HepG2 (cell line): ENCODE results near the gene RAC2. TPM values are rescaled to one million over a fixed set of nuclear protein-coding genes. Genes with fewer than 3 reads are reported as not detected.

Source experiments
- ATAC-seq: fragments of 200-7000 bp; cut with Tn5 transposase; 3 replicates; pipeline ENCODE4 v1.9.1; 2020; ENCODE audit warnings: mild to moderate bottlenecking, moderate library complexity
- BruUV-seq: library from RNA; stranded (reverse); fragments of 400-500 nt; replicated peaks from 2 replicates; lab custom pipeline; 2021; lab: Mats Ljungman, UMichigan
- CTCF ChIA-PET: fragments of 300-600 bp; formaldehyde crosslinking; extraction: SDS; loops from one replicate; lab custom pipeline; 2021; ENCODE audit warnings: low total read pairs, inconsistent platforms, low intra/inter-chr PET ratio; lab: Yijun Ruan, JAX
- POLR2A ChIA-PET: fragments of 350-600 bp; sonication (Branson Sonifier 250); formaldehyde crosslinking; loops from one replicate; lab custom pipeline; 2020; ENCODE audit warnings: antibody characterized with exemption, inconsistent platforms; lab: Yijun Ruan, JAX
- DNase-seq: peaks from one replicate; pipeline ENCODE4 v3.0.0-alpha.2; 2015; ENCODE audit warnings: low spot score
- FAIRE-seq: peaks from 3 replicates; lab custom pipeline; 2011; peaks lifted over from hg19 to GRCh38; lab: Jason Lieb, UNC
- H2AFZ ChIP-seq: one replicate; pipeline ENCODE4 v1.6.1; 2011; ENCODE audit warnings: low read length, inconsistent platforms
- H3K27ac ChIP-seq: fragments of 300-600 bp; 3 replicates; pipeline ENCODE4 v1.8.0; 2011; ENCODE audit warnings: mixed run types, mild to moderate bottlenecking, mixed read lengths, low read length, inconsistent platforms; ENCODE audit not compliant: insufficient read depth; ENCODE audit errors: extremely low read length
- H3K27me3 ChIP-seq, 2 experiments: fragments of 200-600 bp in 1 of 2; 2 replicates in 1 of 2; 3 replicates in 1 of 2; pipeline versions ENCODE4 v1.6.0 to v1.8.0; 2011; ENCODE audit warnings: low read length in 2 of 2, mild to moderate bottlenecking in 2 of 2, moderate library complexity in 2 of 2, inconsistent platforms in 1 of 2; ENCODE audit not compliant: insufficient read depth in 2 of 2, control insufficient read depth in 1 of 2
- H3K36me3 ChIP-seq, 2 experiments: fragments of 200-600 bp in 1 of 2; replicated peaks in 1 of 2; 2 replicates in 1 of 2; 3 replicates in 1 of 2; pipeline versions ENCODE4 v1.5.1 to v1.8.0; 2011; ENCODE audit warnings: low read length in 2 of 2, inconsistent platforms in 1 of 2; ENCODE audit not compliant: insufficient read depth in 2 of 2, control insufficient read depth in 1 of 2
- H3K4me1 ChIP-seq: 2 replicates; pipeline ENCODE4 v1.5.1; 2012; ENCODE audit warnings: low read length, inconsistent platforms; ENCODE audit not compliant: insufficient read depth
- H3K4me2 ChIP-seq: 2 replicates; pipeline ENCODE4 v1.6.0; 2011; ENCODE audit warnings: low read depth, low read length, inconsistent platforms
- H3K4me3 ChIP-seq, 3 experiments: fragments of 200-600 bp in 1 of 3; sonication (generic), shearing (Covaris generic) in 1 of 3; replicated peaks in 1 of 3; 2 replicates each; pipeline ENCODE4 v1.5.1; 2011 to 2016; ENCODE audit warnings: low read length in 3 of 3, inconsistent platforms in 2 of 3, low read depth in 2 of 3, mild to moderate bottlenecking in 2 of 3, control low read depth in 1 of 3, mixed read lengths in 1 of 3; ENCODE audit not compliant: insufficient read depth in 1 of 3
- H3K79me2 ChIP-seq: one replicate; pipeline ENCODE4 v1.6.1; 2011; ENCODE audit warnings: low read length, inconsistent platforms; ENCODE audit not compliant: insufficient read depth
- H3K9ac ChIP-seq: 2 replicates; pipeline ENCODE4 v1.6.0; 2011; ENCODE audit warnings: mild to moderate bottlenecking, low read depth, low read length, inconsistent platforms; ENCODE audit not compliant: insufficient read depth
- H3K9me3 ChIP-seq: 2 replicates; pipeline ENCODE4 v1.5.1; 2012; ENCODE audit warnings: mild to moderate bottlenecking, low read length
- H4K20me1 ChIP-seq: 2 replicates; pipeline ENCODE4 v1.6.0; 2011; ENCODE audit warnings: inconsistent platforms, mild to moderate bottlenecking, low read length, moderate library complexity; ENCODE audit not compliant: insufficient read depth
- ARNT ChIP-seq: fragments of 450-650 bp; IDR thresholded peaks from 2 replicates; pipeline ENCODE4 v1.6.1; 2017
- ATF7 ChIP-seq, 2 experiments: fragments of 450-650 bp in 1 of 2; sonication (generic) in 1 of 2; formaldehyde crosslinking in 1 of 2; IDR thresholded peaks; 2 replicates each; pipeline versions ENCODE4 v1.4.0 to v1.6.1; 2016 to 2020; ENCODE audit warnings: antibody characterized with exemption in 1 of 2, mild to moderate bottlenecking in 1 of 2, missing genetic modification reagents in 1 of 2
- CEBPB ChIP-seq: IDR thresholded peaks from 2 replicates; pipeline ENCODE4 v1.6.1; 2011; ENCODE audit warnings: low read depth, low read length, improper control_type of control experiment, borderline replicate concordance
- LRRFIP1 ChIP-seq: sonication (generic); formaldehyde crosslinking; conservative IDR thresholded peaks from 2 replicates; pipeline ENCODE4 v1.4.0; 2020; ENCODE audit warnings: missing genetic modification reagents
- PHF8 ChIP-seq: sonication (generic); formaldehyde crosslinking; IDR thresholded peaks from 2 replicates; pipeline ENCODE4 v1.5.0; 2020; ENCODE audit warnings: missing genetic modification reagents
- RBFOX2 ChIP-seq: fragments of 200-400 bp; formaldehyde crosslinking; IDR thresholded peaks from 2 replicates; pipeline ENCODE4 v1.6.1; 2017; ENCODE audit warnings: low read depth, mild to moderate bottlenecking, low read length
- TAF15 ChIP-seq: fragments of 200-400 bp; formaldehyde crosslinking; IDR thresholded peaks from one replicate; pipeline ENCODE4 v1.6.1; 2018; ENCODE audit warnings: mild to moderate bottlenecking, low read depth, low read length; ENCODE audit not compliant: poor library complexity, severe bottlenecking
- TBL1XR1 ChIP-seq: fragments of 150-350 bp; IDR thresholded peaks from 2 replicates; pipeline ENCODE4 v1.6.1; 2014; ENCODE audit warnings: borderline replicate concordance, low read length; ENCODE audit not compliant: partially characterized antibody
- TOPORS ChIP-seq: sonication (generic); formaldehyde crosslinking; IDR thresholded peaks from 2 replicates; pipeline ENCODE4 v1.8.0; 2023; ENCODE audit warnings: mild to moderate bottlenecking, missing genetic modification reagents
- ZNF256 ChIP-seq: sonication (generic); formaldehyde crosslinking; conservative IDR thresholded peaks from 2 replicates; pipeline ENCODE4 v1.4.0; 2020; ENCODE audit warnings: missing genetic modification reagents
- ZNF547 ChIP-seq: sonication (generic); formaldehyde crosslinking; IDR thresholded peaks from 2 replicates; pipeline ENCODE4 v1.5.1; 2020; ENCODE audit warnings: mild to moderate bottlenecking, missing genetic modification reagents
- ZNF768 ChIP-seq: sonication (generic); formaldehyde crosslinking; IDR thresholded peaks from 2 replicates; pipeline ENCODE4 v1.4.0; 2020; ENCODE audit warnings: missing genetic modification reagents
- WGBS: methylation state at CpG from one replicate; pipeline ENCODE4 v1.1.6; 2017; ENCODE audit warnings: low lambda C conversion rate; 5-methylcytosine and 5-hydroxymethylcytosine counted together
- in situ Hi-C: cut with HindIII; loops from 2 replicates; pipeline ENCODE4 v1.10.0; 2017; ENCODE audit warnings: low pct_unique_long_range_greater_than_20kb; ENCODE audit not compliant: extremely low pct_ligation_motif_present
- intact Hi-C: fragments of 100-400 bp; cut with micrococcal nuclease; formaldehyde crosslinking; loops from one replicate; pipeline ENCODE4 v1.10.0; 2022; ENCODE audit not compliant: unreplicated experiment
- polyA plus RNA-seq, 8 experiments: library from polyadenylated mRNA; depleted of rRNA in 3 of 8; stranded (reverse) in 7 of 8; unstranded in 1 of 8; fragments of >200 nt; fragmentation: Illumina TruSeq in 4 of 8; extraction: Trizol in 4 of 8; gene quantifications; 2 replicates each; pipeline versions ENCODE4 v1.2.1 to v1.2.3, GENCODE V29; 2011 to 2016; ENCODE audit warnings: low read depth in 4 of 8, missing spikeins in 1 of 8, mixed read lengths in 1 of 8; ENCODE audit not compliant: insufficient read depth in 1 of 8
- total RNA-seq, 5 experiments: library from RNA; depleted of rRNA; stranded (reverse); fragments of >200 nt; fragmentation: Illumina TruSeq; extraction: Trizol; gene quantifications; 2 replicates each; pipeline ENCODE4 v1.2.3, GENCODE V29; 2016; ENCODE audit warnings: low read depth in 1 of 5
- TF ChIP-seq, protein P1 (sequence below): conservative IDR thresholded peaks from 2 replicates; pipeline ENCODE4 v1.6.1; 2018; ENCODE audit warnings: missing genetic modification reagents
- TF ChIP-seq, protein P2 (sequence below): sonication (generic); formaldehyde crosslinking; IDR thresholded peaks from 2 replicates; pipeline ENCODE4 v1.4.0; 2020; ENCODE audit warnings: missing genetic modification reagents

Gene RAC2
- total and polyA plus RNA-seq, 2 of the 13 experiments (the other 11 are each of a cell fraction or from before 2014, with no cell fraction given), result 0.73 TPM; not detected in 1

GRCh38 chr22:37267661-37268413 lies 23.8 kb upstream of the RAC2 start:
- no peaks in the 10 kb centered on the region for H3K36me3 ChIP-seq
- no TSS peak for BruUV-seq
- no peak for ATAC-seq
- H3K27me3 ChIP-seq, result peaks cover 1 to 42% of the 10 kb centered on the region in 2 experiments; a peak in 4 of 5 replicates
- POLR2A ChIA-PET, result no interaction called here
- 46% methylated on average over 10 of the region's 11 CpGs for WGBS
- no peak overlapping the region for H3K27ac ChIP-seq
- CTCF ChIA-PET, result interaction anchor here (1.6 kb wide), 1 partner anchor 190 kb away, joined by 16 read pairs; no protein-coding TSS in a partner anchor
- no peak overlapping the region for H3K4me2 ChIP-seq
- H3K4me1 ChIP-seq, result 0 out of 2 replicates have a peak, but pooled peaks cover 6% of the 10 kb centered on the region
- H3K9ac ChIP-seq, result no peak overlapping the region
- no peak for FAIRE-seq
- no peak overlapping the region for H3K4me3 ChIP-seq
- H3K79me2 ChIP-seq, result no peaks in the 10 kb centered on the region
- H3K9me3 ChIP-seq, result peaks cover 9% of the 10 kb centered on the region
- intact Hi-C loops (loop anchor here (5.0 kb wide), 1 partner anchor 189 kb away; no protein-coding TSS in a partner anchor), in situ Hi-C loops (no loop called here)
- no peaks in the 10 kb centered on the region for H4K20me1 ChIP-seq
- no peak overlapping the region for H2AFZ ChIP-seq
- no peak for DNase-seq
- no peak for TF ChIP-seq ZNF547 (CRISPR knock-in tag)
- TF ChIP-seq ZNF768 (CRISPR knock-in tag), result peak; percentile 60; the same call in 1 of the 2 replicates
- TF ChIP-seq, protein P1, sequence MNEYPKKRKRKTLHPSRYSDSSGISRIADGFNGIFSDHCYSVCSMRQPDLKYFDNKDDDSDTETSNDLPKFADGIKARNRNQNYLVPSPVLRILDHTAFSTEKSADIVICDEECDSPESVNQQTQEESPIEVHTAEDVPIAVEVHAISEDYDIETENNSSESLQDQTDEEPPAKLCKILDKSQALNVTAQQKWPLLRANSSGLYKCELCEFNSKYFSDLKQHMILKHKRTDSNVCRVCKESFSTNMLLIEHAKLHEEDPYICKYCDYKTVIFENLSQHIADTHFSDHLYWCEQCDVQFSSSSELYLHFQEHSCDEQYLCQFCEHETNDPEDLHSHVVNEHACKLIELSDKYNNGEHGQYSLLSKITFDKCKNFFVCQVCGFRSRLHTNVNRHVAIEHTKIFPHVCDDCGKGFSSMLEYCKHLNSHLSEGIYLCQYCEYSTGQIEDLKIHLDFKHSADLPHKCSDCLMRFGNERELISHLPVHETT, result no peak
- no peak for TF ChIP-seq RBFOX2
- TF ChIP-seq LRRFIP1 (CRISPR knock-in tag), result no peak
- TF ChIP-seq ARNT, result no peak
- TF ChIP-seq PHF8 (CRISPR knock-in tag), result no peak
- TF ChIP-seq CEBPB, result no peak
- TF ChIP-seq TBL1XR1, result no peak
- TF ChIP-seq ATF7 (IDR thresholded peaks at IDR 0.05), result peak; percentile 79
- TF ChIP-seq ATF7 (CRISPR knock-in tag; IDR thresholded peaks at IDR 0.05), result no peak
- TF ChIP-seq TOPORS, result no peak
- no peak for TF ChIP-seq TAF15
- no peak for TF ChIP-seq ZNF256
- TF ChIP-seq, protein P2, sequence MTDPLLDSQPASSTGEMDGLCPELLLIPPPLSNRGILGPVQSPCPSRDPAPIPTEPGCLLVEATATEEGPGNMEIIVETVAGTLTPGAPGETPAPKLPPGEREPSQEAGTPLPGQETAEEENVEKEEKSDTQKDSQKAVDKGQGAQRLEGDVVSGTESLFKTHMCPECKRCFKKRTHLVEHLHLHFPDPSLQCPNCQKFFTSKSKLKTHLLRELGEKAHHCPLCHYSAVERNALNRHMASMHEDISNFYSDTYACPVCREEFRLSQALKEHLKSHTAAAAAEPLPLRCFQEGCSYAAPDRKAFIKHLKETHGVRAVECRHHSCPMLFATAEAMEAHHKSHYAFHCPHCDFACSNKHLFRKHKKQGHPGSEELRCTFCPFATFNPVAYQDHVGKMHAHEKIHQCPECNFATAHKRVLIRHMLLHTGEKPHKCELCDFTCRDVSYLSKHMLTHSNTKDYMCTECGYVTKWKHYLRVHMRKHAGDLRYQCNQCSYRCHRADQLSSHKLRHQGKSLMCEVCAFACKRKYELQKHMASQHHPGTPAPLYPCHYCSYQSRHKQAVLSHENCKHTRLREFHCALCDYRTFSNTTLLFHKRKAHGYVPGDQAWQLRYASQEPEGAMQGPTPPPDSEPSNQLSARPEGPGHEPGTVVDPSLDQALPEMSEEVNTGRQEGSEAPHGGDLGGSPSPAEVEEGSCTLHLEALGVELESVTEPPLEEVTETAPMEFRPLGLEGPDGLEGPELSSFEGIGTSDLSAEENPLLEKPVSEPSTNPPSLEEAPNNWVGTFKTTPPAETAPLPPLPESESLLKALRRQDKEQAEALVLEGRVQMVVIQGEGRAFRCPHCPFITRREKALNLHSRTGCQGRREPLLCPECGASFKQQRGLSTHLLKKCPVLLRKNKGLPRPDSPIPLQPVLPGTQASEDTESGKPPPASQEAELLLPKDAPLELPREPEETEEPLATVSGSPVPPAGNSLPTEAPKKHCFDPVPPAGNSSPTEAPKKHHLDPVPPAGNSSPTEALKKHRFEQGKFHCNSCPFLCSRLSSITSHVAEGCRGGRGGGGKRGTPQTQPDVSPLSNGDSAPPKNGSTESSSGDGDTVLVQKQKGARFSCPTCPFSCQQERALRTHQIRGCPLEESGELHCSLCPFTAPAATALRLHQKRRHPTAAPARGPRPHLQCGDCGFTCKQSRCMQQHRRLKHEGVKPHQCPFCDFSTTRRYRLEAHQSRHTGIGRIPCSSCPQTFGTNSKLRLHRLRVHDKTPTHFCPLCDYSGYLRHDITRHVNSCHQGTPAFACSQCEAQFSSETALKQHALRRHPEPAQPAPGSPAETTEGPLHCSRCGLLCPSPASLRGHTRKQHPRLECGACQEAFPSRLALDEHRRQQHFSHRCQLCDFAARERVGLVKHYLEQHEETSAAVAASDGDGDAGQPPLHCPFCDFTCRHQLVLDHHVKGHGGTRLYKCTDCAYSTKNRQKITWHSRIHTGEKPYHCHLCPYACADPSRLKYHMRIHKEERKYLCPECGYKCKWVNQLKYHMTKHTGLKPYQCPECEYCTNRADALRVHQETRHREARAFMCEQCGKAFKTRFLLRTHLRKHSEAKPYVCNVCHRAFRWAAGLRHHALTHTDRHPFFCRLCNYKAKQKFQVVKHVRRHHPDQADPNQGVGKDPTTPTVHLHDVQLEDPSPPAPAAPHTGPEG (CRISPR knock-in tag), result no peak
